NCI-H2029 (cell line): Measurements from ENCODE around the gene C6orf89.
A peak's percentile ranks its signal among the peaks of the same experiment; 100 is the strongest.
"Not testable (repeated sequence)": the region's sequence is repeated elsewhere in the genome, so short reads cannot be mapped to it uniquely, and the experiment has no call there.

ENCODE experiments used
- DNase-seq: peaks from one replicate; lab custom pipeline; 2025; lab: John Stamatoyannopoulos, UW

The C6orf89 gene

DNA sequence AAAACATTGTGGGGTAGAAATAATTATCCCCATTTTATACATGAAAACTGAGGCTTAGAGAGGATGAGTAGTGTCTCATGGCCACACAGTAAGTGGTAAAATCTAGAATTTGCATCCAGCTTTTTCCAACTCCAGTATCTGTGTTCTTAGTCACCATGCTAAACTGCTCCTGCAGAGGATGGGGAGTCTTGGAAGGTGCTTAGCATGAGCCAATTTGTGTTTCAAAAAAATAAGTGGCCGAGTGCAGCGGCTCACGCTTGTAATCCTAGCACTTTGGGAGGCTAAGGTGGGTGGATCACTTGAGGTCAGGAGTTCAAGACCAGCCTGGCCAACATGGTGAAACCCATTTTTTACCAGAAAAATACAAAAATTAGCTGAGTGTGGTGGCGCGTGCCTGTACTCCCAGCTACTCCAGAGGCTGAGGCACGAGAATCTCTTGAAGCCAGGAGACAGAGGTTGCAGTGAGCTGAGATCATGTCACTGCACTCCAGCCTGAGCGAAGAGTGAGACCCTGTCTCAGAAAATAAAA is 2.4 kb downstream of the C6orf89 start:
- no peak for DNase-seq

DNA sequence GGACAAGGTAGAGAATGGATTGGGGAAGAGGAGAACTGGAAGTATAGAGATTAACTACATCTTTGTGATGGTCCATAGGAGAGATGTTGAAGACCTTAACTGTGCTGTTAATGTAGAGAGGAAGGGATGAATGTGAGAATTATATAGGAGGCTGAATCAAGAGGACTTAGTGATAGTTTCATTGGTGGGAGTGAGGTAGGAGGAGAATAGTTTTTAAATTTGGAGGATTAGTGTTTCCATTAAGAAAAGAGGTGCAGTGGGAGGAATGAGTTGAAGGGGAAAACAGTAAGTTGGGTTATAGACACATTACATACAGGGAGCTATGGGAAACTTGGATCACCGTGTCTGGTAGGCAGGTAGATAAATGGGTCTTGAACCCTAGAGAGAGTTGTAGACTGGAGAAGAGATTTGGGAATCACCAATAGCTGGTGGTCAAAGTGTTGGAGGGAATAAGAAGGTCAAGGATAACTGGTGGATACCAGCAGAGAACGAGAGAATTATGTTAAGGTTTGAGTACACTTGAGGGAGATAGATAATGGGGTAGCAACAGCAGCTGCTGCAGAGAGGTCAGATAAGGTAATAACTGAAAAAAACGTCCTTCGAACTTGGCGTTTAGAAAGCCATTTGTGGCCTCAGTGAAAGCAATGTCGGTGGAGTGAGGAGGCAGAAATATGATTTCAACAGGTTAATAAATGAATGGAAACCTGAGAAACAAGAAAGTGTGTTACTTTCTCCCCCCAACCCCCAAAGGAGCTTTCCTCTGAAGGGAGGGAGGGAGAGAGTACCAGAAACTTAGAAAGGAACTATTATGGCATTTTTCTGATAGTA is 3.1 kb downstream of the C6orf89 start:
- no peak for DNase-seq

DNA sequence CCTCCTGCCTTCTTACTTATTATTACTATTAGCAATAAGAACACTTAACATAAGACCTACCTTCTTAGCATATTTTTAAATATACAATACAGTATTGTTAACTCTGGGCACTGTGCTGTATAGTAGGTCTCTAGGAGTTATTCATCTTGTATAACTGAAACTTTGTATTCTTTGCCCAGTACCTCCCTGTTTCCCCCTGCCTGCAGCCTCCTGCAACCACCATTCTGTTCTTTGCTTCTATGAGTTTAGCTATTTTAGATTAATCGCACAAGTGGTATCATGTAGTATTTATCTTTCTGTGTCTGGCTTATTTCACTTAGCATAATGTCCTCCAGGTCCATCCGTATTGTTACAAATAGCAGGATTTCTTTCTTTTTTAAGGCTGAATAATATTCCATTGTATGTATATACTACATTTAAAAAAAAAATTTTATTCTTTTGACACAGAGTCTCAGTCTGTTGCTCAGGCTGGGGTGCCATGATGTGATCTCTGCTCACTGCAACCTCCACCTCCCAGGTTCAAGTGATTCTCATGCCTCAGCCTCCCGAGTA is 4.4 kb downstream of the C6orf89 start:
- DNase-seq = no peak

DNA sequence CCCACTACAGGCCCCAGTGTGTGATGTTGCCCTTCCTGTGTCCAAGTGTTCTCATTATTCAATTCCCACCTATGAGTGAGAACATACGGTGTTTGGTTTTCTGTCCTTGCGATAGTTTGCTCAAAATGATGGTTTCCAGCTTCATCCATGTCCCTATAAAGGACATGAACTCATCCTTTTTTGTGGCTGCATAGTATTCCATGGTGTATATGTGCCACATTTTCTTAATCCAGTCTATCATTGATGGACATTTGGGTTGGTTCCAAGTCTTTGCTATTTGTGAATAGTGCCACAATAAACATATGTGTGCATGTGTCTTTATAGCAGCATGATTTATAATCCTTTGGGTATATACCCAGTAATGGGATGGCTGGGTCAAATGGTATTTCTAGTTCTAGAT is 5.4 kb downstream of the C6orf89 start:
- not testable (repeated sequence) for DNase-seq

DNA sequence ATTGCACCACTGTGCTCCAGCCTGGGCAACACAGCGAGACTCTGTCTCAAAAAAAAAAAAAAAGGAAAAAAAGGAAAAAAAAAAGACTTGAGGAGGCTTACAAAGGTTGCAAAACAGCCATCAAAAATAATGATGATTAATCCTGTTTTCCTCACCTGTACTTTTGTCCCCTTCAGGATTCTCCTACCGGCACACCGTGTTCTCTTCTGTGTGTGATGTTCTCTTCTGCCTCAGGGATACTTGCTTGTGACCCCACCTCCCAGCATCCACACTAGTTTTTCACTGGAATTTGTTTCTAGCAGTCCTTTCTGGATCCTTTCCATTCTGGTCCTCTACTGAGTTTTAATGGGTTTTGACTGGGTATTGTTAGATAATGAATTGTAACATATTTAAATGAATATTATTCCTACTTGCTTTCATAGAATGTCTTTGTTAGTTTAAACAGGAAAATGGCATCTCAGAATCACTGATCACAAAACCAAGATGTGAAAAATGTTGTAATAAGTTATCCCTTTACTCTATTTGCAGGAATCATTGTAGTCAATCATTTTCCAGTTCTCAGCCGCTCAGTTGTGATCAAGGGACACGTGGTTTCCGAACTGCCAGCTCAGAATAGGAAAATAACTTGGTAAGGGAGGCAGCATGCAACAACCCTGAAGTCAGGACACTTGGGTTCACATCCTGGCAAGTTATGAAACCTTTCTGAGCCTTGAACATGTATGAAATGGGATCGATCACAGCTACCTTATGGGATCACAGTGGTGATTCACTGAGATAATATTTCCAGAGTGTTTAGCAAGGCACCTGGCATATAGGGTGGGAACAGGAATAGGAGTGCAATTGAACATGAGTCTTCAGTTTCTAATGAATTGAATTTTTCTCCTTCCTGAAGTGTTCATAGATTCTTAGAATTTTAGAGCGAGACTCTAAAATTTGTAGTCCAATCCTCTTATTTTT is 8.5 kb downstream of the C6orf89 start:
- DNase-seq = no peak

DNA sequence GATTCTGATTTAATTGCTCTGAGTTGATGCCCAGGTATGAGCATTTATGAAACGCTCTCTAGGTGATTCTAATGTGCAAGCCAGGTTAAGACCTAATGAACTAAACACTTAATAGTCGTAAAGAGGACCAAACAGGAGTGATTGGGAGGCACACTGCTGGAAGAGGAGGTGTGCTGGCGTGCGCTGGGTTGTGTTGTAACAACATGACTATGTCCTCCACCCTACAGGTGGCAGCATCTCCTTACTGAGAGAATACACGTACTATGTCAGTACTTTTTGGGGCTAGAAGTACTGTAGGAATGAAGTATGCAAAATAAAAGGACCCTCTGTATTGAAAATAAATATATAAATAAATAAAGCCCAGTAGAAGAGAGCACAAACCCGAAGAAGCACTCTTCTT is 11.9 kb downstream of the C6orf89 start:
- DNase-seq = no peak

DNA sequence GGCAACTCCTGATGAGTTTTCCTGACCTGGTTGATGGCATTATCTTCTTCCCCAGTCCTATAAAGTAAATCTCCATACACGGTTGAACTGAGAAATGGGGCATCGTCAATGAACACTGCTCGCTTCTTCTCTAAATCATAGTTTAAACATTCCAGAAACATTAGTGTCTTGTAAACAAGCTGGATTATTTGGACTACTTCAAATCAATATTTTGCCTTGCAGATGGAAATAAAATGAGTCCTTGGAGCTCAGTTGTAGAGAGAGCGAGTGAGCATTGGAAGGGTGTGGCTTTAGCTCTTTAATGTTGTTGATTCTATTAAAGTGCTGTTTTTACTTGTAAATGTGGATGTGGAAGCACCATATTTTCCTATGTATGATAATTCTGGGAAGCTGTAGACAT is 18.4 kb downstream of the C6orf89 start:
- DNase-seq = no peak

DNA sequence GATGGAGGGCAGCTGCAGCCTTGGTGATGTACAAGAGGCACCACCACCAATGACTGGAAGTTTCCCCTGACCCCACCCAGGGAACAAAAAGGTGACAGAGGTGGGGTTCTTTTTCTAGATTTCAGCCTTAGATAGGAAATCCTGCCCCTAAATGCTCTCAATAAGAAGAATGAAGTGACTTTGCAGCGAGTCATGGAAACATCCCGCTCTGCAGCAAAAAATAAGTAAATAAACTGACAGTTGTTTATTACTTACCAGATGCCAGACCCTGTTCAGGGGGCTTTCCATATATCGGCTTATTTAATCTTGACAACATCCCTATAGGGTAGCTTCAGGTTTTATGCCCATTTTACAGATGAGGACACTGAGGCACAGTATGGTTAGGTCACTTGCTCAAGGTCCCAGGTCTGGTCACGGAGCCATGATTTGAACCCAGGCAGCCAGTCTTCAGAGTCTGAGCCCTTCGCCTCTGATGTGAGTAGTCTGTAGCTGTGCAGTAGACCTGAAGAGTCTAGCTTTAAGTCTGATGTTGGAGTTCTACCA is 19.2 kb downstream of the C6orf89 start:
- no peak for DNase-seq

DNA sequence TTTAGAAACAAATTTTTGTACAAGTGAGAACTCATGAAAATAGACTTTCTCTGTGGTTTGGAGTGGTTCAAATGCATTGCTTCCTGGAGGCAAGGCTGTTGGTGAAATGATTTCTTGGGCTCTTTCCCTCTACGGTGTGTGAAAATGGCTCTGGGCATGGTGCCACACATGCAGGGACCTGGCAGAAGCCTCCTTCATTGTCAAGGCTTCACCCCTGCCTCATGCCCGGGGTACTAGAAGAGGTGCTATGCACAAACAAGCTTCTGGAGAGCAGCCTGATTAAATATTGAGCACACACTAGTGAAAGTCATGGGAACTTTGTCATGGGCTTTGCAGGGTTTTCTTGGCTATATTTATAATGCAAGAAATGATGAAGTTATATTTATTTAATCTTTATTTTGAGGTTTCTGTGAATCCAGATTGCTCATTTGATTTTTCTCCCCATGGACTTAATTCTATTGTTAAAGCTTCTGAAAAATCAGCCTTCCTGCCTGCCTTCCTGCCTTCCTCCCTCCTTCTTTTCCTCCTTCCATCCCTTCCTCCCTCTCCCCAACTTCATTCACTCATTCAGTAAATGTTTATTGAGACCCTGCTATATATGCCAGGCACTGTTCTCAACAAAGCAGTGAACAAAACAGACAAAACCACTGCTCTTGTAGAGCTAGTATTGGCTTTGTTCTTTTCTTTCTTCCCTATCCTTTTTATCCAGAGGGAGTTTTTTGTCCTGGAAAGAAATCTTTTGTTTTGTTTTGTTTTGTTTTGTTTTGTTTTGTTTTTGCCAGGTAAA is 21.0 kb downstream of the C6orf89 start:
- DNase-seq = peak; percentile 96

DNA sequence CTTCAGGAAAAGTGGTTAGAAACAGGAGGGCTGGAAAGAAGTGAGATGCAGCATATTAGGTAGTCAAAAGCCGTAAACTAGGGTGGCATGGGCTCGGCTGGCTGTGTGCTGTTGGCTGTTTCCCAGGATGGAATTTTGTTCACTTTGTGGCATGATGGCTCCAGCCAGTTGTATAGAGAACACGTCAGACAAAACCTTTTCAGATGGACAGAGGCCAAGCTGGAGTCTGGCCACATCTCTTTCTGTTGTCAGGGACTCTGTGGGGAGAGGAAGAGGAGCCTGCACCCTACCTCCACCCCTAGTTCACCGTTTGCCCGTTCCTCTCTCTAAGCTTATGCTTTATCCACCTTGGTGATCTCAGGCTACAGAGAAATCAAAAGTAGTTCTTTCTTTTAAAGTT is 22.0 kb downstream of the C6orf89 start:
- DNase-seq = peak; percentile 71

DNA sequence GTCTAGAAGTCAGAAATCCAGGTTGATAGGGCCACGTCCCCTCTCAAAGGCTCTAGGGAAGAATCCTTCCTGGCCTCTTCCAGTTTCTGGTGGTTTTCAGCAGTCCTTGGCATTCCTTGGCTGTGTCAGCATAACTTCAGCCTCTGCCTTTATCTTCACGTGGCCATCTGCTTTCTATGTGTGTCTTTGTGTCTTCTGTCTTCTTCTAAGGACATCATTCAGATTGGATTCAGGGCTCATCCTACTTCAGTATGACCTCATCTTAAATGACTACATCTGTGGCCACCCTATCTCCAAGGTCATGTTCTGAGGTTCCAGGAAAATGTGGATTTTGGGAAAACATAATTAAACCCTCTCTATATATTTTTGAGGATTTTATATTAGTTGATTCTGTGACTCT is 23.0 kb downstream of the C6orf89 start:
- DNase-seq = no peak

DNA sequence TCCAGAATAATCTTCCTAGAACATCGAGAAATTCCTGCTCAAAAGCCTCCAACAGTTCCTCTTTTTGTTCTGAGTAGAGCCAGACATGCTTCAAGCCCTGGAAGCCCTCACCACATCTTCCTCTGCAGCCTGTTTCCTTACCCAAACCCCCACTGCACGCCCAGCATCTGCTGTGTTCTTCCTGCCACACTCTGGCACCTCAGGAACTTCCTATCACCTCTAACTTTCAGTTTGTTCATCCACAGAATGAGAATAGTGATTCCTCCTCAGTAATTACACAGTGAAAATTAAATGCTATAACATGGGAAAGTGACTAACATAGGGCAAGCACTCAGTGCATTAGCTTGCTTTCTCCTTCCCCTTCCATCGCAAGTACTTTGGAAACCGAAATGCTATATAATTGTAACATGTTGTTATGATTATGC is 26.3 kb downstream of the C6orf89 start:
- no peak for DNase-seq

DNA sequence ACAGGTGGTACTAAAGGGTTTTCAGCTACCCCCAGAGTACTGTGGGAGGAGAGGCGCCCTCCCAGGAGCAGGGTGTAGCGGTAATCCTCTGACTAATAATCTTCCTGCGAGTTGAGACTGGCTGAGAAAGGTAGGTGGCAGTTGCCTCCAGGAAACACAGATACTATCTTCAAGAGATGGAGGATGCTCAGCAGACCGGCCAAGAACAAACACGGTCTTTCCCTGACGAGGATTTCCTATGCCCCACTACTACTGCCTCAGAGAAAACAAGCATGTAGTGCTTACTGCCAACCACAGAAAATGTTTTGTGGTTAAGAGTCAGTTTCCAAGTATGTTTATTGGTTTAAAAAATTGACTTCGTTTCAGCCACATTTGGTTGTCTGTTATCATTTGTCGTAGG is 26.8 kb downstream of the C6orf89 start:
- DNase-seq = no peak

DNA sequence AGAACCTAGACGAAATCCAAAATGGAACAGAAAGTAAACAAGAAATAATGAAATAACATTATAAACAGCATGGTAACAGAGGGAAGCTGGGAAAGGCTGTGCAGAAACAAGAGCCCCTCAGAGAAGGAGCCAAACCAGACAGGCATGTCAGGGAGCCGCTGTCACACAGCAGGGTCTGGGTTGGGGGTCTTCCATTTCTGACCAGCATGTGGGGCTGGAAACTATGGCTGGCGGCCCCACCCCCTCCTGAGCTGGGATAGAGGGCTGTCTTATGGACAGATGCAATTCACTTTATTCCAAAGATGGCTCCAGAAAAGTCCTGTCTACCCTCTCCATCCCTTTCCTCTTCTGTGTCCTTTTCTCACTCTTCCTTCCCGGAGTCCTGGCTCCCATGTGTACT is 27.3 kb downstream of the C6orf89 start:
- no peak for DNase-seq

DNA sequence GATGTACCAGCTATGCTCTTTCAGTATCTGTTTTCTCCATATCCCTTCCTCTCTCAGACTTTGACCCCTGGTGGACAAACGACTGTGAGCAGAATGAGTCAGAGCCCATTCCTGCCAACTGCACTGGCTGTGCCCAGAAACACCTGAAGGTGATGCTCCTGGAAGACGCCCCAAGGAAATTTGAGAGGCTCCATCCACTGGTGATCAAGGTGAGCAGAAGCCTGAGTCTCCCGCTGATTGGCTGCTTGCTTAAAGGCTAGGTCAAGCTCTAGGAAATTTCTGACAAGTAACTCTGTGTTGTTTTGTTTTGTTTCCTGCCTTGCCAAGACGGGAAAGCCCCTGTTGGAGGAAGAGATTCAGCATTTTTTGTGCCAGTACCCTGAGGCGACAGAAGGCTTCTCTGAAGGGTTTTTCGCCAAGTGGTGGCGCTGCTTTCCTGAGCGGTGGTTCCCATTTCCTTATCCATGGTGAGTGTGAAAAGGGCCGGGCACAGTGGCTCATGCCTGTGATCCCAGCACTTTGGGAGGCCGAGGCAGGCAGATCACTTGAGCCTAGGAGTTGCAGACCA is 28.6 kb downstream of the C6orf89 start:
- no peak for DNase-seq

DNA sequence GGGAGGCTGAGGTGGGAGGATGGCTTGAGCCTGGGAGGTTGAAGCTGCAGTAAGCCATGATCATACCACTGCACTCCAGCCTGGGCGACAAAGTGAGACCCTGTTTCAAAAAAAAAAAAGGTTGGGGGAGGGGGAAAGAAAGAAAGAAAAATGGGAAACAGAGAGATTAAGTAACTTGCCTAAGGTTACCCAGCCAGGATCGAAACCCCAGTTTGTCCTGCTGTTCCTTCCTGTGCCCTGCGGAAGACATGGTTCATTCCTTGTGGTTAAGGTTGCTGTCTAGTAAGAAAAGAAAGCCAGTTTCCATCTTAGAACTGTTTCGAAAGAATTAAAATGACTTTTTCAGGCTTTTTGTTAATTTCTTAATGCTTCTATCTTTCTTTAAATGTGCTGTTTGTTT is 29.8 kb downstream of the C6orf89 start:
- no peak for DNase-seq

DNA sequence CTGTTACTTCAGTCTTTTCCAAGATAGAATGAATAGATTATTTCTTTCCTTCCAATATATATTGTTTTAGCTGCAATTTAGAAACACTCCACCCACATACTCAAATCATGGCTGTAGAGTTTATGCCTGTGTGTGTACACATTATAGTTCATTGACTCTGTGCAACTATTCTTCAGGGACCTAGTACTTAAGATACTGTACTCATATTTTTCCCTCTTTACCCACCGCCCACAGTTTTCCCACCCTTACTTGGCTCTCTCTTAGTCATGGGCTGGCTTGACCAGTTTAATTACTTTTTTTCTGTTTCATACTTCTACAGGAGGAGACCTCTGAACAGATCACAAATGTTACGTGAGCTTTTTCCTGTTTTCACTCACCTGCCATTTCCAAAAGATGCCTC is 30.4 kb downstream of the C6orf89 start:
- DNase-seq = no peak

DNA sequence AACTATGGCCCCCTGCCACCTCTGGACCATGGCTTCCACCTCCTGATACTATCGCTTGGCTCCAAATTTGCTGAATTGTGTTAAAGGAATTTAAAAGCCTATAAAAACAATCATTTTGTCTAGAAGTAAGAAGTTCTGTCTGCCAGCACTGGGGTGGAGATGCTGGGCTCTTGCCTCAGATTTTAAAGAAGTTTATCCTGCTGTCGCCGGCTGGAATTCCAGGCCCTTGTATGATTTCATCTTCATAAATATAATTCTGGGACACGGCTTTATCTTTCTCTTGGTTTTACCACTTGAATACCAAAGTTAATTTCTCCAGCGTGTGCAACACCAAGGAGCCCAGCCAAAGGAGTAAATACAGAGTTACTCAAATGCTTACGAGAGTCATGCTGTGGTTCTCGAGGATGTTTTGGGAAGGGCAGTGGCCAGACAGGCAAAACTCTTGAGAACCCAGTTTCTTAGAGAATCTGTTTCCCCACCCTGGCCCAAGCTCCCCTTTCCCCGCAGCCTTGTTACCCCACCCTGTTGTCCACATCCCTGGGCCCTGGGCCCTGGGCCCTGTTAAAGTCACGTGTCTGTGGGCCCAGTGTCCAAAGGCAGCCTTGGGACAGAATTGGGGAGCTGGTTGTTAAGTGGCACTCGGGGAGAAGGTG is 31.9 kb downstream of the C6orf89 start:
- DNase-seq = no peak

DNA sequence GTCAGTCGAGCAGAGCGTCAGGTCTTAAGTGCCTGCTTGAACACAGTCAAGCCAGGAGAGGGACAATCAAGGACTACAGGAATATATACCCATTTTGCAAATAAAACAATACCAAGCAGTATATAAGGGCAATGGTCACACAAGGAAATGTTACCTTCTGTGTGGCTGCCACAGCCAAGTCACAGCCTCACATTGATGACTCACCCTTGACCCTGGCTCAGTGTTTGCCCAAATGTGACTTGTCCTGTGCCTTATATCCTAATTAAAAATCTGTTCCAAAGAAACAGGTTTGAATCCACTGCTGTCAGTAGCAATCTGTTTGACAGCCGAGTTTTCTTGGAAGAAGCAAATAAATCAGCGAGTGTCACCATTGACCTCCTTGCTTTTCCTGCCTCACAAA is 34.3 kb downstream of the C6orf89 start:
- DNase-seq = no peak

DNA sequence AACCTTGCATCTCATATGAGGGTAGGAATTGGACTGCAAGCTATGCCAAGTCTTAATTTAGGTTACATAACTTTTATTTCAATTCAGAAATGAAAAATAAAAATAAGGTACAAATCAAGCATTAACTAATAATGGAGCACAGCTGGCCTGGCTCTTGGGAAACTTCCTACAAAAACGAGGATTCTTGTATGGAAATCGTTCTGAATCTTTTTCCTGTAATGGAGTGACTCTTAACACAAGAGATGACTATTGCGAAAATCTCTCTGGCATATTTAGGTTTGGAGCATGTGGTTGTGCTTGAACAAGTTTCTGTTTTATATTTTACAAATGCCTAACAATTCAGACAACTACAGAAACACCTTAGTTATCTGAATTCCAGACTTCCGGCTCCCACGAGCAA is 34.8 kb downstream of the C6orf89 start:
- DNase-seq = no peak

DNA sequence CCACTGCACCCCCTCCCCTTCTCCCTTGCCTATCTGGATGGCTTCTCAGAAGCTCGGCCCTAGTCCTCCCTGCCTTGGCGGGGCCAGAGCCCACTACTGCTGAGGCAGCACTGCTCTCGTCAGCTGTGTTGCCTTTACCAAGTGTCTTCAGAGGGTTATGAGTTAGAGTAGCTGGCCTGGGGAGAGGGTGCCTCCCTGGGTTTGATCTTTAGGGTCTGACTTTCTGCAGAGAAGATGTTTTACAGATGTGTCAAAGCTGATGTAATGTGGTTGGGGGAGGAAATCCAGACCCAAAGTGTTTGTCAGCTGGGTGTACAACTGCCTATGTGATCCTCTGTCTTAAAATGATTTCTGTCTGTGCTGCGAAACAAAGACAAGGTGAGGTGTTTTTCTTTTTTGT is 38.4 kb downstream of the C6orf89 start:
- no peak for DNase-seq
